Cerebellar cortex (tissue), 1 donor: ENCODE data around the gene GRK5.

Experiments used
- DNase-seq: peaks from one replicate; pipeline ENCODE4 v3.0.0-alpha.2; 2015; ENCODE audit warnings: low spot score

Gene GRK5

GRCh38 chr10:119297207-119297968 lies 90.0 kb downstream of the GRK5 start:
- DNase-seq: no peak

- DNase-seq: no peak
Observed at GRCh38 chr10:119298810-119299209, 91.4 kb downstream of the GRK5 start.

- DNase-seq: no peak
Observed at GRCh38 chr10:119299531-119299930, 92.2 kb downstream of the GRK5 start.

GRCh38 chr10:119301397-119301796 lies 94.0 kb downstream of the GRK5 start:
- DNase-seq: no peak

GRCh38 chr10:119302172-119302571 lies 94.8 kb downstream of the GRK5 start:
- DNase-seq: no peak

- no peak for DNase-seq
Observed at GRCh38 chr10:119302591-119303253, 95.4 kb downstream of the GRK5 start.

GRCh38 chr10:119303886-119304285 lies 96.5 kb downstream of the GRK5 start:
- no peak for DNase-seq

- no peak for DNase-seq
Observed at GRCh38 chr10:119304541-119304940, 97.2 kb downstream of the GRK5 start.

- peak; percentile 28 for DNase-seq
Observed at GRCh38 chr10:119305860-119306513, 98.6 kb downstream of the GRK5 start.

GRCh38 chr10:119306514-119306951 lies 99.2 kb downstream of the GRK5 start:
- no peak for DNase-seq

- DNase-seq: no peak
Observed at GRCh38 chr10:119306986-119307392, 99.6 kb downstream of the GRK5 start.

GRCh38 chr10:119308089-119308488 lies 100.7 kb downstream of the GRK5 start:
- DNase-seq: no peak

- no peak for DNase-seq
Observed at GRCh38 chr10:119308551-119309422, 101.4 kb downstream of the GRK5 start.

GRCh38 chr10:119309423-119309770 lies 102.0 kb downstream of the GRK5 start:
- DNase-seq: no peak

GRCh38 chr10:119310806-119311205 lies 103.4 kb downstream of the GRK5 start:
- no peak for DNase-seq

GRCh38 chr10:119312241-119312640 lies 104.9 kb downstream of the GRK5 start:
- no peak for DNase-seq

- DNase-seq: no peak
Observed at GRCh38 chr10:119313024-119313423, 105.7 kb downstream of the GRK5 start.

- DNase-seq: no peak
Observed at GRCh38 chr10:119313644-119314043, 106.3 kb downstream of the GRK5 start.

- no peak for DNase-seq
Observed at GRCh38 chr10:119314061-119314460, 106.7 kb downstream of the GRK5 start.

- no peak for DNase-seq
Observed at GRCh38 chr10:119314486-119314885, 107.1 kb downstream of the GRK5 start.

GRCh38 chr10:119315128-119316001 lies 108.0 kb downstream of the GRK5 start:
- DNase-seq: no peak
